Activated CD4-positive, alpha-beta T cell treated with anti-CD3 and anti-CD28 coated beads for 36 hours (primary cell): ENCODE measurements around the gene GCN1. TPM values are rescaled to one million over a fixed set of nuclear protein-coding genes. Genes with fewer than 3 reads are reported as not detected.

Experiments
- ATAC-seq: fragments of 200-7000 bp; cut with Tn5 transposase; one replicate; pipeline ENCODE4 v1.10.0; 2021; ENCODE audit warnings: mild to moderate bottlenecking, moderate library complexity
- CTCF ChIA-PET: fragments of 350-600 bp; sonication (Branson Sonifier 250); formaldehyde crosslinking; loops from one replicate; lab custom pipeline; 2021; ENCODE audit warnings: antibody characterized with exemption; lab: Charles Lee
- POLR2A ChIA-PET: fragments of 350-600 bp; sonication (Branson Sonifier 250); formaldehyde crosslinking; loops from one replicate; lab custom pipeline; 2021; ENCODE audit warnings: antibody characterized with exemption, inconsistent platforms; lab: Charles Lee
- DNase-seq: peaks from one replicate; pipeline ENCODE4 v3.0.0-alpha.2; 2020
- H3K27ac Mint-ChIP-seq: one replicate; pipeline ENCODE4 v1.8.0; 2021; ENCODE audit warnings: mixed read lengths
- H3K27me3 Mint-ChIP-seq: one replicate; pipeline ENCODE4 v1.8.0; 2021; ENCODE audit warnings: mixed read lengths
- H3K36me3 Mint-ChIP-seq: one replicate; pipeline ENCODE4 v1.8.0; 2021; ENCODE audit warnings: low read depth, mixed read lengths
- H3K4me1 Mint-ChIP-seq: one replicate; pipeline ENCODE4 v1.8.0; 2021; ENCODE audit warnings: mixed read lengths
- H3K4me3 Mint-ChIP-seq: one replicate; pipeline ENCODE4 v1.8.0; 2021; ENCODE audit warnings: mild to moderate bottlenecking, moderate library complexity, mixed read lengths
- H3K9me3 Mint-ChIP-seq: one replicate; pipeline ENCODE4 v1.8.0; 2021; ENCODE audit warnings: low read depth, mixed read lengths
- intact Hi-C, 2 experiments: fragments of 100-400 bp; cut with DNase I in 1 of 2; cut with micrococcal nuclease in 1 of 2; formaldehyde crosslinking; loops; one replicate each; pipeline versions ENCODE4 v1.14.2 to v1.15.1; 2022 to 2024; cut with DNase I, micrococcal nuclease
- total RNA-seq, 2 experiments: library from RNA; stranded (reverse); gene quantifications; one replicate each; pipeline ENCODE4 v1.2.3, GENCODE V29; 2021

GCN1 gene
- total RNA-seq, 2 experiments from 2014 or later = 125 to 139 TPM

GRCh38 chr12:120095331-120095730 is 99.2 kb downstream of the GCN1 start:
- POLR2A ChIA-PET = no interaction called here
- H3K27ac Mint-ChIP-seq = no peak overlapping the region
- CTCF ChIA-PET = interaction anchor here (0.6 kb wide), 1 partner anchor 8 kb away, joined by 3 read pairs; no protein-coding TSS in a partner anchor
- ATAC-seq = no peak
- no peak overlapping the region for H3K4me3 Mint-ChIP-seq
- DNase-seq = no peak
- intact Hi-C loops = no loop called here
- no peaks in the 10 kb centered on the region for H3K27me3 Mint-ChIP-seq
- H3K4me1 Mint-ChIP-seq = no peaks in the 10 kb centered on the region
- no peaks in the 10 kb centered on the region for H3K9me3 Mint-ChIP-seq
- peaks cover 22% of the 10 kb centered on the region for H3K36me3 Mint-ChIP-seq

GRCh38 chr12:120094485-120094884 is 100.0 kb downstream of the GCN1 start:
- POLR2A ChIA-PET = no interaction called here
- Mint-ChIP-seq H3K36me3 (peaks cover 22% of the 10 kb centered on the region), H3K9me3 (no peaks in the 10 kb centered on the region)

DNA sequence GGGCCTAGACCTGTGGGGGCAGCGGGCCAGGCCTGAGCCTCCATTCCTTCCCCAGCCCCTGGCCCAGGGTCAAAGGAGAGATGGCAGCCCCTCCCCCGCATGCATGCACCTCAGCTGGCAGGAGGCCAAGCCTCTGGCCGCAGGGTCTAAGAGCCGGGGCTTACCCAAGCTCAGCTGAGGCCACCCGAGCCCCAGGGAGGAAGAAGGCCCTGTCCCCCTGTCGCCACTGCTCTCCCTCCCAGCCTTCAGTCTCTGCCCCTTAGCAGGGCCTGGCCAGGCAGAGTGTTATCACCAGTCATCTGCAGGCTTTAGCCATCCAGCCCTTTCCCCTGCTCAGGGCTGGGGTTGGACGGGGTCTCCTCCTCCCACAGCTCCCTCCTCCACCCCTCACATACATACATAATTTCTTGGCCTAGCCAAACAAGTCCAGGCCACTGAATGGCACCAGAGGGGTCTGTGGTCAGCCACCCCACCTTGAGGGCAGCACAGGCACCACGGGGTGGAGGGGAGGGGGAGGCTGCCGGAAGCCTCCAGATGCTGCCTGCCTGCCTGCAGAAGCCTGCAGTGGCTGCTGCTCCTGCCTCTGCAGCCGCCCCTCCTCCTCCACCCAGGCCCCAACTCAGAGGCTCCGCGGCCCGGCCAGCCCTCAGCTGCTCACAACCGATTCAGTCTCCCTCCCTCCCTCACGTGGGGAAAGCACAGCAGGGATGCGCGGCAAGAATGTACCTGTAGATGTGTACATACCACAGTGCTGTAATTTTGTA is 100.7 kb downstream of the GCN1 start:
- Mint-ChIP-seq H3K4me1 (peaks cover 4% of the 10 kb centered on the region), H3K27ac (no peak overlapping the region), H3K4me3 (no peak overlapping the region), H3K36me3 (peaks cover 26% of the 10 kb centered on the region), H3K27me3 (no peaks in the 10 kb centered on the region), H3K9me3 (no peaks in the 10 kb centered on the region)
- ATAC-seq = no peak
- ChIA-PET CTCF (interaction anchor here (0.8 kb wide), 1 partner anchor 97 kb away, joined by 3 read pairs; no protein-coding TSS in a partner anchor), POLR2A (interaction anchor here (0.6 kb wide), 1 partner anchor 145 kb away, joined by 6 read pairs; no protein-coding TSS in a partner anchor)
- intact Hi-C loops = no loop called here
- peak; percentile 33 for DNase-seq

More at GRCh38 chr12:120094485-120094884, 100.0 kb downstream of the GCN1 start:
- Mint-ChIP-seq H3K27ac (no peak overlapping the region), H3K4me3 (no peak overlapping the region), H3K4me1 (no peaks in the 10 kb centered on the region), H3K27me3 (no peaks in the 10 kb centered on the region)
- DNase-seq = no peak
- no peak for ATAC-seq
- CTCF ChIA-PET = interaction anchor here (0.8 kb wide), 1 partner anchor 97 kb away, joined by 3 read pairs; no protein-coding TSS in a partner anchor
- intact Hi-C loops = no loop called here

DNA sequence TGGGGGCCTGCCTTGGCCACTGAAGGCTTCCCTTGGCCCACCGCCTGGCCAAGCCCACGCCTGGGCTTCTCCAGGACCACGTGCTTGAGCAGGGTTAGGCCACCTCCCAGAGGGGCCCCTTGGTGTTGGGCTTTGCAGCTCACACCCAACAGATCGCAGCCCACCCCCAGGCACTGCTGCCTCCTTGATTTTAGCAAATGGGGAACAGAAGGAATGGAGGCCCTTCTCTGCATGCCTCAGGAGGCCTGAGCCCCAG is 101.3 kb downstream of the GCN1 start:
- Mint-ChIP-seq H3K4me1 (peaks cover 4% of the 10 kb centered on the region), H3K36me3 (peaks cover 23% of the 10 kb centered on the region), H3K9me3 (no peaks in the 10 kb centered on the region), H3K4me3 (no peak overlapping the region), H3K27ac (no peak overlapping the region), H3K27me3 (no peaks in the 10 kb centered on the region)
- no peak for ATAC-seq
- CTCF ChIA-PET = no interaction called here
- intact Hi-C loops = no loop called here
- POLR2A ChIA-PET = interaction anchor here (0.6 kb wide), 2 partner anchors 144 to 184 kb away, joined by 4 to 6 read pairs; no protein-coding TSS in a partner anchor
- DNase-seq = no peak

DNA sequence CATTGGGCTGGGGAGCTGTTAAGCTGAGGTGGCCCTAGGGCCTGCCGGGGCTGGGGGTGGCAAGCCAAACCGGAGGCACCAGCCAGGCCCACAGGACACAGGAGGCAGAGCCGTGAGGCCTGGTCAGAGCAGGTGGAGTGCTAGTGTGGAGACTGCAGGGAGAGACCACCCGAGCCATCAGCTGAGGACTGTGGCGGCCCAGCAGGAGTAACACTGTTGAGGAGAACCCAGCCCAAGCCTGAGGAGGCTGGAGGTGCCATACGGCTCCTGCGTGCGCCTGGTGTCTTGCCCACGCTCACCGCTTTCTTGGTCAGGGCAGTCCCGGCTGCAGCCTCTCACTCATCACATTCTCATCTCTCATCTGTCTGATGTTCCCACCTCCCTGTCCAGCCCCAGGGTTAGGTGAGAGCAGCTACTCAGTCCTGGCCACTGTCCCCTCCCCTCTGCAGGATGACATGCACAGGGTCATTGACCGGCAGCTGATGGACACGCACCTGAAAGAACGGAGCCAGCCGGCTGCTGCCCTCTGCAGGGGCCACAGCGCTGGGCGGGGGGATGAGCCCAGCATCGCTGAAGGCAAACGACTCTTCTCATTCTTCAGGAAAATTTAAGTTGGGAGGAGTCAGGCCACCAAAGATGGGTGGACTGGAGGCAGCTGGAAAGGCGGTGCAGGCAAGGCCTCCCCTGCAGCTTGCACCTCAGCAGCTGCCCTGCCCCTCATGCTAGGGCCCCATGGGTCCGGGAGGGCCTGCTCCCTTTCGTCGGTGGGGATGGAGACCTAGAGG is 101.8 kb downstream of the GCN1 start:
- Mint-ChIP-seq H3K4me3 (no peak overlapping the region), H3K9me3 (no peaks in the 10 kb centered on the region), H3K27me3 (no peaks in the 10 kb centered on the region), H3K27ac (peak overlapping the region; percentile 2), H3K4me1 (peaks cover 5% of the 10 kb centered on the region), H3K36me3 (peaks cover 23% of the 10 kb centered on the region)
- ATAC-seq (no peak), DNase-seq (no peak)
- CTCF ChIA-PET = interaction anchor here (0.6 to 0.7 kb wide), 2 partner anchors 23 to 104 kb away, joined by 3 read pairs; partner anchors contain the start of gene BICDL1
- intact Hi-C loops = no loop called here
- POLR2A ChIA-PET = interaction anchor here (0.6 to 0.8 kb wide), 3 partner anchors 19 to 184 kb away, joined by 4 to 7 read pairs (median 6); no protein-coding TSS in a partner anchor

DNA sequence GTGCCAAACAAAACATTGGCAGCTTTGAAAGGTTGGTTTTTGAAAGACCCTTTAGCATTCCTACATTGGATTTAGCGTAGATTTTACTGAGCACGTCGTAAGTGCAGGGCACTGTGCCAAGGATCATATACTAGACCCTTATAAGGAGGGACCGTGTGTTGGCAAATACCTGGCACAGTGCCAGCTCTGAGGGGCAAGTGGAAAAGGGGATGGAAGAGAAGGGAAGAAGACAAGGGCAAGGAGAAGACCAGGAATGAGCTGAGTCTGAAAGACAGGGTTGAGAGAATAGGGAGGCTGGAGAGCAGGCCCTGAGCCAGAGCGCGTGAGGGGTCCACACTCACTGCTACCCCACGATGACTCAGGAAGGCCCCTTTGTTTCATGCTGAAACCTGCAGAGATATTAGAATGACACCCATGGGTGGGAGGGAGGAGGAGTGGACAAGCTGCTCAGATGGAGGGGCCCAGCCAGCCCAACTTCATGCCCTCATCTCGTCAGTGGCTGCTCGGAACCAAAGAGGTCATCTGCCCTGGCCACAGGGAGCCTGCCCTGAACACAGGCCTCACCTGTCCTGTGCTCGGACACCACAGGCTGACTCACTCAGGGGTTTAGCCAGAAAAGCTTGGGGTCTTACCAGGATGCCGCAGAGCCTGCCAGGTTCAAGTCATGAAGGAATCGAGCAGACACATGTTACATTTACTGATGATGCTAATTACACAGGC is 103.0 kb downstream of the GCN1 start:
- intact Hi-C loops = no loop called here
- Mint-ChIP-seq H3K9me3 (no peaks in the 10 kb centered on the region), H3K4me1 (peaks cover 15% of the 10 kb centered on the region), H3K36me3 (peaks cover 30% of the 10 kb centered on the region), H3K4me3 (no peak overlapping the region), H3K27ac (peak overlapping the region; percentile 7), H3K27me3 (no peaks in the 10 kb centered on the region)
- ChIA-PET CTCF (interaction anchor here (0.6 to 0.7 kb wide), 2 partner anchors 22 to 103 kb away, joined by 3 read pairs; partner anchors contain the start of gene BICDL1), POLR2A (interaction anchor here (0.6 kb wide), 1 partner anchor 173 kb away, joined by 4 read pairs; no protein-coding TSS in a partner anchor)
- ATAC-seq = no peak
- no peak for DNase-seq

- Mint-ChIP-seq H3K9me3 (no peaks in the 10 kb centered on the region), H3K27me3 (no peaks in the 10 kb centered on the region), H3K36me3 (peaks cover 29% of the 10 kb centered on the region), H3K4me1 (peaks cover 23% of the 10 kb centered on the region), H3K27ac (no peak overlapping the region), H3K4me3 (no peak overlapping the region)
- ChIA-PET POLR2A (interaction anchor here (0.7 kb wide), 1 partner anchor 76 kb away, joined by 3 read pairs; no protein-coding TSS in a partner anchor), CTCF (interaction anchor here (0.7 to 1.0 kb wide), 2 partner anchors 22 to 129 kb away, joined by 3 to 4 read pairs; no protein-coding TSS in a partner anchor)
- DNase-seq = no peak
- intact Hi-C loops = no loop called here
- no peak for ATAC-seq
These were observed 103.8 kb downstream of the GCN1 start for GRCh38 chr12:120090626-120091295.

DNA sequence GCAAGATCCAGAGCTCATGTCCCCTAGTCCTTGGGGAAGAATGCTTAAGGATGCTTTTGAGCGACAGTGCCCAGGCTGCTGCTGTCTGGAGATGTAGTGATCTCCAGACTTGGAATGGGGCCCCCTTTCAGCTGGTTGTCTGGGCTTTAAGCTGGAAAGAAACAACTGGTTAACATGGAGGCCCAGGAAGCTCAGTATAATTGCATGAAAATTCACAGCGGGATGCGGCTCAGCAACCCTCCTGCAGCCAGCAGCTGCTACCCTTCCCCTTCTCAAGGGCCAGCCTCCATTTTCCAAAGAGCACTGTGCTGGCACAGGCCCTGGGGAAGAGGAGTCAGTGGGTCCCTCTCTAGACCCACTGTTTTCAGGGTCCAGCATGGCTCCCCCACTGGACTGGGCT is 104.3 kb downstream of the GCN1 start:
- intact Hi-C loops = no loop called here
- ChIA-PET CTCF (interaction anchor here (0.7 to 1.0 kb wide), 2 partner anchors 21 to 129 kb away, joined by 3 to 4 read pairs; no protein-coding TSS in a partner anchor), POLR2A (no interaction called here)
- DNase-seq = no peak
- Mint-ChIP-seq H3K4me1 (peaks cover 29% of the 10 kb centered on the region), H3K9me3 (no peaks in the 10 kb centered on the region), H3K36me3 (peaks cover 35% of the 10 kb centered on the region), H3K27ac (no peak overlapping the region), H3K4me3 (no peak overlapping the region), H3K27me3 (no peaks in the 10 kb centered on the region)
- ATAC-seq = no peak

DNA sequence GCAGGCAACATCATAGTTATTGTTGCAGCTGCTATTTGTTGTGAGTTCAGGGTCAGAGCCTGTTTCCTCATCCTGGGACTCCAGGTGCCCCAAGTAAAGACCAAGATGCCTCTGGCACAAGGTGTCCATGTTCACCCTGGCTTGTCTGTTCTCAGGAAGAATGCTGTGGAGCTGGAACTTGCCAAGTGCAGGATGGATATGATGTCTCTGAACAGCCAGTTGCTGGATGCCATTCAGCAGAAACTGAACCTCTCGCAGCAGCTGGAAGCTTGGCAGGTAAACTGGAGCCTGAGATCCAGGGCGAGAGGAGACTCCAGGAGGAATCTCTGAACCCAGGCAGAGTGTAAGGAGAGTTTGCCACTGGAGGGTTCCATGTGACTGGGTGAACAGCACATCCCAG is 104.7 kb downstream of the GCN1 start:
- ATAC-seq (no peak), DNase-seq (no peak)
- peaks cover 38% of the 10 kb centered on the region for H3K36me3 Mint-ChIP-seq
- H3K9me3 Mint-ChIP-seq = no peaks in the 10 kb centered on the region
- H3K27ac Mint-ChIP-seq = no peak overlapping the region
- H3K27me3 Mint-ChIP-seq = no peaks in the 10 kb centered on the region
- intact Hi-C loops = no loop called here
- ChIA-PET CTCF (interaction anchor here (0.7 to 1.0 kb wide), 2 partner anchors 21 to 128 kb away, joined by 3 to 4 read pairs; no protein-coding TSS in a partner anchor), POLR2A (no interaction called here)
- no peak overlapping the region for H3K4me3 Mint-ChIP-seq
- H3K4me1 Mint-ChIP-seq = peaks cover 33% of the 10 kb centered on the region

DNA sequence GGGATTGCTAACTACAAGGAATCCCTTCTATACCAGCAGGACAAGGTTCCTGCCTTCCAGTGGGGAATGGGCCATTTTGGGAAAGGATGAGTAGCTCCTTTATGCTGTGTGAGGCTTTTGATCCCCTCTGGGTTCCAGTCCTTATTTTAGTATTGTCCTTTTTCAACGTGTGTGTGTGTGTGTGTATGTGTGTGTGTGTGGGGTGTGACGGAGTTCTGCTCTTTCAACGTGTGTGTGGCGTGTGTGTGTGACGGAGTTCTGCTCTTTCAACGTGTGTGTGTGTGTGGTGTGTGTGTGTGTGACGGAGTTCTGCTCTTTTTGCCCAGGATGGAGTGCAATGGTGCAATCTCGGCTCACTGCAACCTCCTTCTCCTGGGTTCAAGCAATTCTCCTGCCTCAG is 105.4 kb downstream of the GCN1 start:
- Mint-ChIP-seq H3K4me1 (peaks cover 40% of the 10 kb centered on the region), H3K4me3 (no peak overlapping the region), H3K27me3 (no peaks in the 10 kb centered on the region), H3K36me3 (peaks cover 42% of the 10 kb centered on the region), H3K9me3 (no peaks in the 10 kb centered on the region), H3K27ac (no peak overlapping the region)
- POLR2A ChIA-PET = no interaction called here
- no peak for DNase-seq
- CTCF ChIA-PET = interaction anchor here (0.6 to 2.5 kb wide), 3 partner anchors 11 to 37 kb away, joined by 3 to 6 read pairs (median 3); no protein-coding TSS in a partner anchor
- no peak for ATAC-seq
- intact Hi-C loops = no loop called here
